CD4-positive, CD25-positive, alpha-beta regulatory T cell (primary cell): ENCODE data around the gene NCOA4. TPM values are rescaled to one million over a fixed set of nuclear protein-coding genes. Genes with fewer than 3 reads are reported as not detected.

Experiments
- ATAC-seq, 2 donors: fragments of 150-1000 bp; cut with Tn5 transposase; one replicate each; pipeline ENCODE4 v1.10.0; 2021; ENCODE audit warnings: low read depth in 2 of 2, moderate number of reproducible peaks in 2 of 2, moderate library complexity in 1 of 2
- DNase-seq, 3 donors: peaks; one replicate each; pipeline versions ENCODE4 v3.0.0 to v3.0.0-alpha.2; 2012 to 2022; ENCODE audit warnings: mixed read lengths in 1 of 3
- H3K27ac ChIP-seq: one replicate; pipeline ENCODE4 v1.7.0; 2013; ENCODE audit warnings: mild to moderate bottlenecking, low read length; ENCODE audit not compliant: insufficient read depth, poor library complexity, severe bottlenecking
- H3K27me3 ChIP-seq: one replicate; pipeline ENCODE4 v1.7.0; 2013; ENCODE audit warnings: low read length; ENCODE audit not compliant: control insufficient read depth, insufficient read depth
- H3K36me3 ChIP-seq: one replicate; pipeline ENCODE4 v1.7.0; 2013; ENCODE audit warnings: mild to moderate bottlenecking, low read length, moderate library complexity; ENCODE audit not compliant: control insufficient read depth, insufficient read depth
- H3K4me1 ChIP-seq: 2 replicates; pipeline ENCODE4 v1.7.0; 2013; ENCODE audit warnings: mild to moderate bottlenecking, low read length; ENCODE audit not compliant: insufficient read depth, control insufficient read depth, poor library complexity, severe bottlenecking
- H3K4me3 ChIP-seq: one replicate; pipeline ENCODE4 v1.7.0; 2013; ENCODE audit warnings: low read depth, mild to moderate bottlenecking, low read length, moderate library complexity
- H3K9me3 ChIP-seq, 2 experiments: 1 replicate in 1 of 2; 2 replicates in 1 of 2; pipeline ENCODE4 v1.7.0; 2013; ENCODE audit warnings: low read length in 2 of 2, mild to moderate bottlenecking in 1 of 2, moderate library complexity in 1 of 2; ENCODE audit not compliant: control insufficient read depth in 2 of 2
- H3K27ac Mint-ChIP-seq, 3 donors: one replicate each; pipeline ENCODE4 v1.8.0; 2020 to 2022; ENCODE audit warnings: mild to moderate bottlenecking in 3 of 3, mixed read lengths in 3 of 3, moderate library complexity in 2 of 3
- H3K27me3 Mint-ChIP-seq: one replicate; pipeline ENCODE4 v1.8.0; 2022; ENCODE audit warnings: mild to moderate bottlenecking, mixed read lengths
- H3K36me3 Mint-ChIP-seq: one replicate; pipeline ENCODE4 v1.8.0; 2020; ENCODE audit warnings: mixed read lengths
- H3K4me1 Mint-ChIP-seq, 4 donors: one replicate each; pipeline ENCODE4 v1.8.0; 2020 to 2022; ENCODE audit warnings: mixed read lengths in 4 of 4, mild to moderate bottlenecking in 1 of 4
- H3K4me3 Mint-ChIP-seq, 4 donors: one replicate each; pipeline ENCODE4 v1.8.0; 2020 to 2022; ENCODE audit warnings: mild to moderate bottlenecking in 4 of 4, mixed read lengths in 4 of 4, moderate library complexity in 3 of 4
- H3K9me3 Mint-ChIP-seq, 7 donors: one replicate each; pipeline ENCODE4 v1.8.0; 2020 to 2022; ENCODE audit warnings: mixed read lengths in 7 of 7, mild to moderate bottlenecking in 3 of 7, moderate library complexity in 2 of 7
- polyA plus RNA-seq, 4 donors: library from polyadenylated mRNA; unstranded; fragments of 300-500 nt; fragmentation: Illumina TruSeq; gene quantifications; one replicate each; pipeline ENCODE4 v1.2.3, GENCODE V29; 2021
- total RNA-seq: library from RNA; stranded (reverse); gene quantifications from one replicate; pipeline ENCODE4 v1.2.3, GENCODE V29; 2022

The NCOA4 gene
- total RNA-seq (69.1 TPM), polyA plus RNA-seq (100 to 1,000 TPM; 163 to 202 (median 181) TPM)

DNA sequence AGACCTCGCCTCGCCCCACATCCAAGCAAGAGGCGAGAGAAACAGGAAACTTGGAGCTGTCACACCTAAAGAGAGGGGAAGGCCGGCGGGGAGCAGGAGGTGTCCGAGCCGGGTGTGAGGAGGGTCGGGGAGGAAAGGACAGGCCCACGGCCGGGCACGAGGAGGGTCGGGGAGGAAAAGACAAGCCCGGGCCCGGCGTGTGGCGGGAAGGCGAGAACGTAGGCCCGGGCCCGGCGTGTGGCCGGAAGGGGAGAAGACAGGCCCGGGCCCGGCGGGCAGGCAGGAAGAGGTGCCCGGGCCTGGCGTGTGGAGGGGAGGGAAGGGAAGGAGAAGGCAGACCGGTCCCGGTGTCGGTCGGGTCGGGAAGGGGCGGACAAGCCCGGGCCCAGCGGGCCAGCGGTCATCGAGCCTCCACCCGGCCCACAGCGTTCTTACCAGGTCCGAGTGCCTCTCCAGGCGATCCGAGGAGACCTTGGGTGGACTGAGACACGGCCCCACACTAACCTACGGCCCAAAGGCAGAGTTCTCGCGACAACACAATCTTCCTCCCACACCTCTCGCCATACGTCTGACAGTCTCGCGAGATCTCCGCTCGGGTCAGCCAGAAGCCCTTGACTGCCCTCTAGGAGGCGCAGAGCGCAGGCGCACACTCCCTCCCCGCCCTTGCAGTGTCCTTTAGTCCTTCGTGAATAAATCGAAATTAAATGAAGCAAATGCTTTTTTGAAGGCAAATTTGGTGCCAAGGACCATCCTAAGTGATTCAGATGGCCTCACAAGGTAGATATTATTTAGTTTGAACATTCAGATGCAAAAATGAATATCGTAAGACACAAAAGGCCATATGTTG is at the start of gene NCOA4:
TSS of gene NCOA4 (minus strand) at position 533 of the 847 bp plus-strand sequence. CDS start 13,943 bp downstream, outside the sequence.
- peak within 1 kb of the TSS; percentile 93 for H3K27ac ChIP-seq
- H3K4me1 Mint-ChIP-seq: peaks cover 21 to 55% (median 43%) of the 10 kb centered on the region in 4 donors
- peak within 1 kb of the TSS; percentile 92 for H3K4me3 ChIP-seq
- peaks cover 4% of the 10 kb centered on the region for H3K27me3 Mint-ChIP-seq
- H3K4me3 Mint-ChIP-seq: peak within 1 kb of the TSS; percentile 90 to 99 (median 96)
- DNase-seq: peak; percentile 95 to 98 (median 96)
- peak within 1 kb of the TSS; percentile 94 to 99 (median 98) for H3K27ac Mint-ChIP-seq
- H3K36me3 ChIP-seq: no peaks in the 10 kb centered on the region
- H3K9me3 ChIP-seq: no peaks in the 10 kb centered on the region
- peak; percentile 96 to 97 for ATAC-seq
- H3K27me3 ChIP-seq: peaks cover 4% of the 10 kb centered on the region
- H3K9me3 Mint-ChIP-seq: no peaks in the 10 kb centered on the region
- H3K4me1 ChIP-seq: peaks cover 47% of the 10 kb centered on the region
- peaks cover 4% of the 10 kb centered on the region for H3K36me3 Mint-ChIP-seq

DNA sequence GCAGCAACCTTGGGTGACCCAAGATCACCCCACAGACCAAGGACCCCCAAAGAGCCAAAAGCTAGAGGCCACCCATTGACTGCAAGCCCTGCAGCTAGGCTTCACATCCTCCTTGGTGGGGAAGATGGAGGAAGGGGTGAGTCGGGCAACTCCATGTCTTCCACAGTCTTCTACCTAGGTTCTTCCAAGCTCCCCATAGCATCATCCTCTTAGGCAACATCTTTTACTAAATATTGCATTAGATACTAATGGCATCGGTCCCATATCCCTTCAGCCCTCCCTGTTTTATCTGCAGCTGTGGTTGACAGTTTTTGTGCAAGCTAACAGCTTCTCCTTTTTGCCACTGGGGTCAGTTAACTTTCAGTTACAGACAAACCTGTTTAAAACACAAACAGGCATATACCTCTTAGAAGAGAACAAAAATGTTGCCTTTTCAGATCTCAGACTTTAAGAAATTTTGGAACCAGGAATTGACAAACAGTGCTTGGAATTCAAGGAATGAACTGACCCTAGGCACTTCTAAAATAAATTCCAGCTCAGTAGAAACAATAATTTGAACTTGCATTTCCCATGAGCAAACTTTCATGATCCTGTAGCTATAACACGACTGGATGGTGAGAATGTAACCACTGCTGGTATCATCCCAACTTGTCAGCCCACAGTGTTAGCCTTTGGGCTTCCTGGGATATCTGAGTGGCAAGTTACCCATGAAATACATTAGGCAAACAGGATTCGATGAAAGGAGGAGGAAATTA is 49.6 kb upstream of the NCOA4 start:
- H3K9me3 ChIP-seq: no peaks in the 10 kb centered on the region
- peaks cover 0 to 8% (median 0%) of the 10 kb centered on the region in 7 donors for H3K9me3 Mint-ChIP-seq
- no peak overlapping the region for H3K4me3 ChIP-seq
- H3K4me1 Mint-ChIP-seq: peaks cover 0 to 31% (median 11%) of the 10 kb centered on the region in 4 donors
- H3K4me3 Mint-ChIP-seq: no peak overlapping the region
- no peaks in the 10 kb centered on the region for H3K4me1 ChIP-seq
- DNase-seq: no peak
- no peaks in the 10 kb centered on the region for H3K36me3 Mint-ChIP-seq
- H3K27me3 Mint-ChIP-seq: peaks cover 4% of the 10 kb centered on the region
- H3K27ac Mint-ChIP-seq: peak overlapping the region in 1 of 3 donors; percentile 32
- H3K27ac ChIP-seq: no peak overlapping the region
- H3K27me3 ChIP-seq: no peaks in the 10 kb centered on the region
- ATAC-seq: no peak
- no peaks in the 10 kb centered on the region for H3K36me3 ChIP-seq

GRCh38 chr10:46077731-46078413 is 47.4 kb upstream of the NCOA4 start:
- Mint-ChIP-seq H3K4me3 (peak overlapping the region in 1 of 4 donors; percentile 0), H3K36me3 (no peaks in the 10 kb centered on the region), H3K27me3 (peaks cover 4% of the 10 kb centered on the region), H3K4me1 (peaks cover 0 to 31% (median 11%) of the 10 kb centered on the region in 4 donors), H3K9me3 (peaks cover 0 to 8% (median 0%) of the 10 kb centered on the region in 7 donors), H3K27ac (peak overlapping the region; percentile 47 to 78 (median 60))
- Histone ChIP-seq H3K4me3 (no peak overlapping the region), H3K27ac (no peak overlapping the region), H3K4me1 (no peaks in the 10 kb centered on the region), H3K36me3 (no peaks in the 10 kb centered on the region), H3K27me3 (no peaks in the 10 kb centered on the region), H3K9me3 (no peaks in the 10 kb centered on the region)
- ATAC-seq (no peak), DNase-seq (no peak)

- DNase-seq (no peak), ATAC-seq (no peak)
- Mint-ChIP-seq H3K4me1 (peaks cover 0 to 27% (median 10%) of the 10 kb centered on the region in 4 donors), H3K27ac (peak overlapping the region; percentile 47 to 82 (median 78)), H3K4me3 (no peak overlapping the region), H3K27me3 (peaks cover 4% of the 10 kb centered on the region), H3K36me3 (no peaks in the 10 kb centered on the region), H3K9me3 (peaks cover 0 to 2% (median 0%) of the 10 kb centered on the region in 7 donors)
- Histone ChIP-seq H3K4me1 (no peaks in the 10 kb centered on the region), H3K36me3 (no peaks in the 10 kb centered on the region), H3K27me3 (no peaks in the 10 kb centered on the region), H3K4me3 (no peak overlapping the region), H3K27ac (no peak overlapping the region), H3K9me3 (no peaks in the 10 kb centered on the region)
Measured at GRCh38 chr10:46077141-46077554, 46.7 kb upstream of the NCOA4 start.

GRCh38 chr10:46075869-46076268 is 45.4 kb upstream of the NCOA4 start:
- Histone ChIP-seq H3K4me3 (no peak overlapping the region), H3K36me3 (no peaks in the 10 kb centered on the region), H3K27ac (no peak overlapping the region), H3K27me3 (no peaks in the 10 kb centered on the region), H3K4me1 (no peaks in the 10 kb centered on the region), H3K9me3 (no peaks in the 10 kb centered on the region)
- no peak overlapping the region for H3K4me3 Mint-ChIP-seq
- H3K9me3 Mint-ChIP-seq: peaks cover 0 to 3% (median 0%) of the 10 kb centered on the region in 7 donors
- DNase-seq (no peak), ATAC-seq (no peak)
- H3K27me3 Mint-ChIP-seq: peaks cover 4% of the 10 kb centered on the region
- no peaks in the 10 kb centered on the region for H3K36me3 Mint-ChIP-seq
- H3K4me1 Mint-ChIP-seq: peaks cover 0 to 23% (median 9%) of the 10 kb centered on the region in 4 donors
- H3K27ac Mint-ChIP-seq: peak overlapping the region in 1 of 3 donors; percentile 36

- no peaks in the 10 kb centered on the region for H3K4me1 ChIP-seq
- Mint-ChIP-seq H3K27ac (no peak overlapping the region), H3K4me1 (peaks cover 0 to 22% (median 10%) of the 10 kb centered on the region in 4 donors), H3K4me3 (no peak overlapping the region), H3K36me3 (no peaks in the 10 kb centered on the region), H3K27me3 (peaks cover 17% of the 10 kb centered on the region), H3K9me3 (peaks cover 0 to 3% (median 0%) of the 10 kb centered on the region in 7 donors)
- no peak for ATAC-seq
- no peaks in the 10 kb centered on the region for H3K9me3 ChIP-seq
- H3K27me3 ChIP-seq: no peaks in the 10 kb centered on the region
- H3K4me3 ChIP-seq: no peak overlapping the region
- no peak for DNase-seq
- H3K27ac ChIP-seq: no peak overlapping the region
- H3K36me3 ChIP-seq: no peaks in the 10 kb centered on the region
Measured at GRCh38 chr10:46074196-46074946, 43.9 kb upstream of the NCOA4 start.

DNA sequence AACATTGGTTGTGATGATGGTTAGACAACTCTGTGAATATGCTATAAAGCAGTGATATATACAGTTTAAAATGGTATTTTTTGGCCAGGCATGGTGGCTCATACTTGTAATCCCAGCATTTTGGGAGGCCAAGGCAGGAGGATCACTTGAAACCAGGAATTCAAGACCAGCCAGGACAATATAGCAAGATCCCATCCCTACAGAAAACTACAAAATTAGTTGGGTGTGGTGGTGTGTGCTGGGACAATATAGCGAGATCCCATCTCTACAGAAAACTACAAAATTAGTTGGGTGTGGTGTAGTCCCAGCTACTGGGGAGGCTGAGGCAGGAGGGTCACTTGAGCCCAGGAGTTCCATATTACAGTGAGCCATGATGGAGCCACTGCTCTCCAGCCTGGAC is 43.1 kb upstream of the NCOA4 start:
- H3K27me3 Mint-ChIP-seq: peaks cover 17% of the 10 kb centered on the region
- H3K9me3 Mint-ChIP-seq: peaks cover 0 to 3% (median 0%) of the 10 kb centered on the region in 7 donors
- Histone ChIP-seq H3K27ac (no peak overlapping the region), H3K4me1 (no peaks in the 10 kb centered on the region), H3K27me3 (no peaks in the 10 kb centered on the region), H3K9me3 (no peaks in the 10 kb centered on the region), H3K4me3 (no peak overlapping the region), H3K36me3 (no peaks in the 10 kb centered on the region)
- peaks cover 0 to 22% (median 10%) of the 10 kb centered on the region in 4 donors for H3K4me1 Mint-ChIP-seq
- H3K4me3 Mint-ChIP-seq: no peak overlapping the region
- DNase-seq (no peak), ATAC-seq (no peak)
- H3K36me3 Mint-ChIP-seq: no peaks in the 10 kb centered on the region
- no peak overlapping the region for H3K27ac Mint-ChIP-seq
